GM10248 (cell line): ENCODE results near the gene PPP1R7.

Experiments used
- CTCF ChIA-PET: fragments of 300-600 bp; sonication (Branson Sonifier 250); formaldehyde crosslinking; extraction: SDS; loops from one replicate; lab custom pipeline; 2021; ENCODE audit warnings: antibody characterized with exemption; lab: Yijun Ruan, JAX
- POLR2A ChIA-PET: fragments of 350-650 bp; sonication (Branson Sonifier 250); formaldehyde crosslinking; extraction: SDS; loops from one replicate; lab custom pipeline; 2020; ENCODE audit warnings: antibody characterized with exemption; lab: Yijun Ruan, JAX
- DNase-seq: peaks from one replicate; pipeline ENCODE4 v3.0.0; 2012; ENCODE audit errors: extremely low spot score
- CTCF ChIP-seq: IDR thresholded peaks from 2 replicates; pipeline ENCODE4 v1.5.1; 2012; ENCODE audit warnings: mild to moderate bottlenecking, low read depth; ENCODE audit errors: extremely low read depth, missing control alignments, control extremely low read depth

Gene PPP1R7

GRCh38 chr2:241202681-241203080 is 52.4 kb downstream of the PPP1R7 start:
- DNase-seq, result no peak
- ChIA-PET CTCF (no interaction called here), POLR2A (no interaction called here)
- TF ChIP-seq CTCF, result no peak

- POLR2A ChIA-PET, result no interaction called here
- DNase-seq, result no peak
- CTCF ChIA-PET, result interaction anchor here (0.9 to 1.3 kb wide), 2 partner anchors 8 to 16 kb away, joined by 3 read pairs; no protein-coding TSS in a partner anchor
- TF ChIP-seq CTCF, result no peak
Measured at GRCh38 chr2:241203218-241204009, 53.1 kb downstream of the PPP1R7 start.

GRCh38 chr2:241204010-241204384 is 53.7 kb downstream of the PPP1R7 start:
- TF ChIP-seq CTCF, result no peak
- POLR2A ChIA-PET, result interaction anchor here (0.6 kb wide), 1 partner anchor 72 kb away, joined by 7 read pairs; no protein-coding TSS in a partner anchor
- no peak for DNase-seq
- CTCF ChIA-PET, result interaction anchor here (0.9 to 1.3 kb wide), 2 partner anchors 8 to 15 kb away, joined by 3 read pairs; no protein-coding TSS in a partner anchor

- no peak for TF ChIP-seq CTCF
- POLR2A ChIA-PET, result interaction anchor here (0.6 kb wide), 1 partner anchor 73 kb away, joined by 7 read pairs; no protein-coding TSS in a partner anchor
- no peak for DNase-seq
- CTCF ChIA-PET, result interaction anchor here (0.9 kb wide), 1 partner anchor 9 kb away, joined by 3 read pairs; no protein-coding TSS in a partner anchor
Measured at GRCh38 chr2:241204490-241204889, 54.2 kb downstream of the PPP1R7 start.

GRCh38 chr2:241205086-241205485 is 54.8 kb downstream of the PPP1R7 start:
- DNase-seq, result no peak
- ChIA-PET CTCF (no interaction called here), POLR2A (no interaction called here)
- no peak for TF ChIP-seq CTCF

- POLR2A ChIA-PET, result no interaction called here
- TF ChIP-seq CTCF, result no peak
- CTCF ChIA-PET, result interaction anchor here (0.6 to 1.2 kb wide), 2 partner anchors 10 to 389 kb away, joined by 3 to 5 read pairs; no protein-coding TSS in a partner anchor
- DNase-seq, result no peak
Measured at GRCh38 chr2:241207151-241207550, 56.9 kb downstream of the PPP1R7 start.
